KMS-11 (cell line): ENCODE measurements around the gene INPP5A.
"Not testable (repeated sequence)": the region's sequence is repeated elsewhere in the genome, so short reads cannot be mapped to it uniquely, and the experiment has no call there.

Experiments used
- H2AFZ ChIP-seq: fragments of 200-600 bp; sonication (generic); 2 replicates; pipeline ENCODE4 v1.6.1; 2016; ENCODE audit warnings: antibody characterized with exemption, mixed run types, low read depth
- H3K27ac ChIP-seq: fragments of 200-600 bp; sonication (generic); 2 replicates; pipeline ENCODE4 v1.6.1; 2016; ENCODE audit warnings: mild to moderate bottlenecking, mixed run types
- H3K27me3 ChIP-seq: fragments of 200-600 bp; sonication (generic); 2 replicates; pipeline ENCODE4 v1.6.1; 2017; ENCODE audit warnings: mild to moderate bottlenecking, low read depth, mixed run types, moderate library complexity; ENCODE audit not compliant: insufficient read depth
- H3K36me3 ChIP-seq: fragments of 200-600 bp; sonication (generic); 2 replicates; pipeline ENCODE4 v1.6.1; 2017; ENCODE audit warnings: mild to moderate bottlenecking, mixed run types; ENCODE audit not compliant: insufficient read depth
- H3K4me1 ChIP-seq: fragments of 200-600 bp; sonication (generic); 2 replicates; pipeline ENCODE4 v1.6.1; 2016; ENCODE audit warnings: mild to moderate bottlenecking, low read depth, mixed run types; ENCODE audit not compliant: poor library complexity, severe bottlenecking
- H3K4me2 ChIP-seq: fragments of 200-600 bp; sonication (generic); 2 replicates; pipeline ENCODE4 v1.7.0; 2016; ENCODE audit warnings: mild to moderate bottlenecking, mixed run types
- H3K4me3 ChIP-seq: fragments of 200-600 bp; sonication (generic); IDR thresholded peaks from 2 replicates; pipeline ENCODE4 v1.6.1; 2017; ENCODE audit warnings: low read depth, low read length, mixed read lengths; ENCODE audit not compliant: insufficient read depth
- H3K79me2 ChIP-seq: fragments of 200-600 bp; sonication (generic); 2 replicates; pipeline ENCODE4 v1.6.1; 2016; ENCODE audit warnings: low read depth, mixed run types; ENCODE audit not compliant: insufficient read depth
- H3K9ac ChIP-seq: fragments of 200-600 bp; sonication (generic); 2 replicates; pipeline ENCODE4 v1.6.1; 2016; ENCODE audit warnings: mild to moderate bottlenecking, mixed run types
- H4K20me1 ChIP-seq: fragments of 200-600 bp; sonication (generic); 2 replicates; pipeline ENCODE4 v1.6.1; 2016; ENCODE audit warnings: mild to moderate bottlenecking, mixed run types; ENCODE audit not compliant: insufficient read depth
- TF ChIP-seq, protein P1 (sequence below): fragments of 200-600 bp; sonication (generic); conservative IDR thresholded peaks from 2 replicates; pipeline ENCODE4 v1.6.1; 2017; ENCODE audit warnings: low read depth, mild to moderate bottlenecking, antibody characterized with exemption, low read length, moderate library complexity, mixed read lengths

INPP5A gene

DNA sequence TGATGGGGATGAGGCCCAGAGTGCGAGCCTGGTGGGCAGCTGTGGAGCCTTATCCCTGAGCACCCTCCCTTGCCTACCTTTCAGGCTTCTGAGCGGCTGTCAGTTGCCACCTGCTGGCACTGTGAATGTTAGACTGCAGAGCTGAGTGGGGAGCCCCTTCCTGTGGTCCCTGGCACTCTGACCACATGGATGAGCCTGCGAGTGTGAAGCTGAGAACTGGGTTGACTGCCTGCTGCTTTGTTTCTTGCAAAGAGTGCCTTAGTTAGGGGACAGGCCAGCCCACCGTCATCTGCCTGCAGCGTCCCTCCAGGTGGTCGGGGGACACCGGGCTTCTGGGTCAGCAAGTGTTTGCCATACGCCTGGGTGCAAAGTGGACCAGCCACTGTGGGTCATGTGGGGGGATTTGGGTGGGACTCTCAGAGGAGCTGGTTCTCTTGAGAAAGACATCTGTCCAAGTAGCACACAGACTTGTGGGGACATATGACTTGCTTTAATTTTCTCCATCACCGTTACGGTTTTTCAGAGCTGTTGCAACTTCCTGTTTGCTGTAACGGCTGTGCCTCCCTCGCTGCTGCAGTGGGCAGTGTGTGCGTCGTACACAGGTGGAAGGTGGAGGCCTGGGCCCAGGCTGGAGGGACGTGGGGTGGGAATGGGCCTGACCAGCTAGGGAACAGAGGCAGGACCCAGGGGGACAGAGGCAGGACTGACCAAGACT lies 13.7 kb downstream of the INPP5A start:
- Histone ChIP-seq H4K20me1 (no peaks in the 10 kb centered on the region), H3K27me3 (no peaks in the 10 kb centered on the region), H3K36me3 (no peaks in the 10 kb centered on the region), H3K9ac (no peak overlapping the region), H2AFZ (no peak overlapping the region), H3K4me1 (peaks cover 6% of the 10 kb centered on the region), H3K4me2 (no peak overlapping the region), H3K27ac (no peak overlapping the region), H3K4me3 (no peak overlapping the region), H3K79me2 (no peaks in the 10 kb centered on the region)
- TF ChIP-seq, protein P1, sequence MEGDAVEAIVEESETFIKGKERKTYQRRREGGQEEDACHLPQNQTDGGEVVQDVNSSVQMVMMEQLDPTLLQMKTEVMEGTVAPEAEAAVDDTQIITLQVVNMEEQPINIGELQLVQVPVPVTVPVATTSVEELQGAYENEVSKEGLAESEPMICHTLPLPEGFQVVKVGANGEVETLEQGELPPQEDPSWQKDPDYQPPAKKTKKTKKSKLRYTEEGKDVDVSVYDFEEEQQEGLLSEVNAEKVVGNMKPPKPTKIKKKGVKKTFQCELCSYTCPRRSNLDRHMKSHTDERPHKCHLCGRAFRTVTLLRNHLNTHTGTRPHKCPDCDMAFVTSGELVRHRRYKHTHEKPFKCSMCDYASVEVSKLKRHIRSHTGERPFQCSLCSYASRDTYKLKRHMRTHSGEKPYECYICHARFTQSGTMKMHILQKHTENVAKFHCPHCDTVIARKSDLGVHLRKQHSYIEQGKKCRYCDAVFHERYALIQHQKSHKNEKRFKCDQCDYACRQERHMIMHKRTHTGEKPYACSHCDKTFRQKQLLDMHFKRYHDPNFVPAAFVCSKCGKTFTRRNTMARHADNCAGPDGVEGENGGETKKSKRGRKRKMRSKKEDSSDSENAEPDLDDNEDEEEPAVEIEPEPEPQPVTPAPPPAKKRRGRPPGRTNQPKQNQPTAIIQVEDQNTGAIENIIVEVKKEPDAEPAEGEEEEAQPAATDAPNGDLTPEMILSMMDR = no peak

DNA sequence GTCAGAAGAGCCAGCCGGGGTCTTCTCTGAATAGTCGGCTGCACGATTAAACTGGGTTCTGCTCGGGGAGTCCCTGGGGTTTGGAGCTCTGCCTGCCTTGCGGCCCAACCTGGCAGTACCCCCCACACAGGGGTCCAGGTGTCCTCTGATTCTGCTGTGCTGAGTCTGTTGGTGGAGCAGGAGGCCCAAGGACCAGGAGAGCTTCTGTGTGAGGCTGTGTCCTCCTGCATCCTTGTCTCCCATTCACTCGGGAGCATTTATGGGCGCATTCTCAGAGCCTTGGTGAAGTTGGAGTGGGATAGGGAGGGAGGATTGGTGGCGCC lies 14.2 kb downstream of the INPP5A start:
- Histone ChIP-seq H3K4me3 (no peak overlapping the region), H4K20me1 (no peaks in the 10 kb centered on the region), H3K4me2 (no peak overlapping the region), H2AFZ (no peak overlapping the region), H3K27me3 (no peaks in the 10 kb centered on the region), H3K4me1 (peaks cover 4% of the 10 kb centered on the region), H3K27ac (no peak overlapping the region), H3K9ac (no peak overlapping the region), H3K79me2 (0 out of 2 replicates have a peak, but pooled peaks cover 3% of the 10 kb centered on the region), H3K36me3 (no peaks in the 10 kb centered on the region)
- TF ChIP-seq, protein P1 = no peak

DNA sequence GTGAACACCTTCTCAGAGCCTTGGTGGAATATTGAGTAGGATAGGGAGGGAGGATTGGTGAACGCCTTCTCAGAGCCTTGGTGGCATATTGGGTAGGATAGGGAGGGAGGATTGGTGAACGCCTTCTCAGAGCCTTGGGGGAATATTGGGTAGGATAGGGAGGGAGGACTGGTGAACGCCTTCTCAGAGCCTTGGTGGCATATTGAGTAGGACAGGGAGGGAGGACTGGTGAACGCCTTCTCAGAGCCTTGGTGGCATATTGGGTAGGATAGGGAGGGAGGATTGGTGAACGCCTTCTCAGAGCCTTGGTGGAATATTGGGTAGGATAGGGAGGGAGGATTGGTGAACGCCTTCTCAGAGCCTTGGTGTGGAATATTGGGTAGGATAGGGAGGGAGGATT lies 15.0 kb downstream of the INPP5A start:
- not testable (repeated sequence) for H3K4me3 ChIP-seq, H3K79me2 ChIP-seq, H4K20me1 ChIP-seq, H3K36me3 ChIP-seq, H3K9ac ChIP-seq, H3K27ac ChIP-seq, H3K27me3 ChIP-seq, H3K4me2 ChIP-seq, H2AFZ ChIP-seq, H3K4me1 ChIP-seq

DNA sequence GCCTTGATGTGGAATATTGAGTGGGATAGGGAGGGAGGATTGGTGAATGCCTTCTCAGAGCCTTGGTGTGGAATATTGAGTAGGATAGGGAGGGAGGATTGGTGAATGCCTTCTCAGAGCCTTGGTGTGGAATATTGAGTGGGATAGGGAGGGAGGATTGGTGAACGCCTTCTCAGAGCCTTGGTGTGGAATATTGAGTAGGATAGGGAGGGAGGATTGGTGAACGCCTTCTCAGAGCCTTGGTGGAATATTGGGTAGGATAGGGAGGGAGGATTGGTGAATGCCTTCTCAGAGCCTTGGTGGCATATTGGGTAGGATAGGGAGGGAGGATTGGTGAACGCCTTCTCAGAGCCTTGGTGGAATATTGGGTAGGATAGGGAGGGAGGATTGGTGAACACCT lies 16.0 kb downstream of the INPP5A start:
- not testable (repeated sequence) for H3K27ac ChIP-seq, H3K4me2 ChIP-seq, H3K4me3 ChIP-seq, H4K20me1 ChIP-seq, H3K4me1 ChIP-seq, H3K79me2 ChIP-seq, H3K27me3 ChIP-seq, H3K36me3 ChIP-seq, H3K9ac ChIP-seq, H2AFZ ChIP-seq

DNA sequence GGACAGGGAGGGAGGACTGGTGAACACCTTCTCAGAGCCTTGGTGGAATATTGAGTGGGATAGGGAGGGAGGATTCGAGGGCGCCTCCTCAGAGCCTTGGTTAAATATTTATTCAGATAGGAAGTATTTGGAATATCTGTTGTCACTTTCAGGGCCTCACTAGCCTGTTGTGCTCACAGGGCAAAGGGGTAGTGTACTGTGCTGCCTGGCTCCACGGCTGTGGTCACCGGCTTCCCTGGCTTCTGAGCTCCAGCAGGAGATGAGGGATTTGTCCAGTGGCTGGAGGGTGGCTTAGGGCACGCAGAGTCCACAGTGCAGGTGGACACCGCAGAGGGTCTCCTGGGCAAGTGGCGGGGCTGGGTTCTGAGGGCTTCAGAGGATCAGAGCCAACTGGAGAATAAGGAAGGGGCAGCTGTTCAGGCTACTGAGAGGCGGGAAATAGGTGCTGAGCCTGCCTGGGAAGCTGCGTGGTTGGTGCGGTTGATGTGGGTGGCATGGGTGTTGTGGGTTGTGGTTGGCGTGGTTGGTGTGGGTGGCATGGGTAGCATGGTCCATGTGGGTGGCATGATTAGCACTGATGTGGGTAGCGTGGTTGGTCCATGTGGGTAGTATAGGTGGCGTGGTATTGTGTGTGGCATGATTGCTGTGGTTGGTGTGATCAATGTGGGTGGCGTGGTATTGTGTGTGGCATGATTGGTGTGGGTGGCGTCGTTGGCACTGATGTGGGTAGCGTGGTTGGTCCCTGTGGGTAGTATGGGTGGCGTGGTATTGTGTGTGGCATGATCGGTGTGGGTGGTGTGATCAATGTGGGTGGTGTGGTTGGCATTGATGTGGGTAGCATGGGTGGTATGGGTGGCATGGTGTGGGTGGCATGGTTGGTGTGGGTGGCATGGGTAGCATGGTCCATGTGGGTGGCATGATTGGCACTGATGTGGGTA lies 16.7 kb downstream of the INPP5A start:
- H3K4me3 ChIP-seq = no peak overlapping the region
- H3K79me2 ChIP-seq = 0 out of 2 replicates have a peak, but pooled peaks cover 3% of the 10 kb centered on the region
- no peak overlapping the region for H2AFZ ChIP-seq
- H3K4me2 ChIP-seq = no peak overlapping the region
- H4K20me1 ChIP-seq = no peaks in the 10 kb centered on the region
- no peaks in the 10 kb centered on the region for H3K4me1 ChIP-seq
- no peaks in the 10 kb centered on the region for H3K27me3 ChIP-seq
- H3K9ac ChIP-seq = no peak overlapping the region
- no peaks in the 10 kb centered on the region for H3K36me3 ChIP-seq
- H3K27ac ChIP-seq = no peak overlapping the region
- TF ChIP-seq, protein P1 = no peak
